Heart right ventricle (tissue), 16 donors: ENCODE data around the gene CMBL. TPM values are rescaled to one million over a fixed set of nuclear protein-coding genes. Genes with fewer than 3 reads are reported as not detected.

Experiments used
- ATAC-seq, 8 donors: fragments of 200-7000 bp; cut with Tn5 transposase; one replicate each; pipeline ENCODE4 v1.9.1; 2020; ENCODE audit warnings: mild to moderate bottlenecking in 8 of 8, moderate library complexity in 8 of 8, moderate number of reproducible peaks in 1 of 8
- DNase-seq, 2 donors: peaks; one replicate each; pipeline ENCODE4 v3.0.0-alpha.2; 2020
- H3K27ac ChIP-seq, 10 donors: fragments of 200-600 bp; sonication (generic) in 2 of 10; one replicate each; pipeline versions ENCODE4 v1.5.0 to v1.8.0; 2020 to 2022; ENCODE audit warnings: mild to moderate bottlenecking in 3 of 10
- H3K27me3 ChIP-seq, 7 donors: fragments of 200-600 bp; one replicate each; pipeline ENCODE4 v1.8.0; 2021 to 2022; ENCODE audit warnings: mild to moderate bottlenecking in 2 of 7
- H3K36me3 ChIP-seq, 9 donors: fragments of 200-600 bp; sonication (generic) in 1 of 9; one replicate each; pipeline versions ENCODE4 v1.5.0 to v1.8.0; 2020 to 2022; ENCODE audit warnings: mild to moderate bottlenecking in 2 of 9
- H3K4me1 ChIP-seq, 9 donors: fragments of 200-600 bp; sonication (generic) in 1 of 9; one replicate each; pipeline versions ENCODE4 v1.5.0 to v1.8.0; 2020 to 2022; ENCODE audit warnings: mild to moderate bottlenecking in 4 of 9
- H3K4me3 ChIP-seq, 10 donors: fragments of 200-600 bp; sonication (generic) in 2 of 10; one replicate each; pipeline versions ENCODE4 v1.5.0 to v1.8.0; 2020 to 2022; ENCODE audit warnings: mild to moderate bottlenecking in 7 of 10, moderate library complexity in 2 of 10
- H3K9me3 ChIP-seq, 11 donors: fragments of 200-600 bp in 10 of 11; sonication (generic) in 2 of 11; one replicate each; pipeline versions ENCODE4 v1.5.0 to v1.8.0; 2013 to 2022; ENCODE audit warnings: mild to moderate bottlenecking in 2 of 11, control low read depth in 1 of 11, moderate library complexity in 1 of 11
- WGBS, 2 donors: extraction: QIAGEN DNeasy Blood & Tissue Kit; methylation state at CpG; one replicate each; pipeline ENCODE4 v1.1.7; 2013; ENCODE audit warnings: inconsistent platforms in 1 of 2; 5-methylcytosine and 5-hydroxymethylcytosine counted together
- intact Hi-C, 10 donors: fragments of 100-400 bp; cut with DNase I; formaldehyde crosslinking; loops; one replicate each; pipeline versions ENCODE4 v1.11.1 to v1.14.2; 2022
- polyA plus RNA-seq, 2 donors: library from polyadenylated mRNA; stranded (reverse); fragments of 200-250 nt; gene quantifications; one replicate each; pipeline ENCODE4 v1.2.3, GENCODE V29; 2013
- total RNA-seq, 10 donors: library from RNA; stranded (reverse); fragmentation: NEBNext Ultra II Directional in 3 of 10; extraction: Animal tissue kit (Norgen Biotek cat#: 25700) in 3 of 10; gene quantifications; one replicate each; pipeline versions ENCODE4 v1.2.1 to v1.2.4, GENCODE V29; 2021 to 2023
- TF ChIP-seq, protein P1 (sequence below), 9 donors: fragments of 200-600 bp; sonication (generic) in 2 of 9; IDR thresholded peaks; one replicate each; pipeline versions ENCODE4 v1.5.0 to v1.8.0; 2021 to 2022; ENCODE audit warnings: antibody characterized with exemption in 9 of 9, mild to moderate bottlenecking in 5 of 9, moderate library complexity in 1 of 9
- donor health status: Arrhythmogenic right ventricular cardiomyopathy.
- donor health status: ischemic (EF 13 %, LVEDD 7.1; RV severe dilation, severe dysfunction).
- donor health status: healthy with polysubstance abuse.
- donor health status: DM: no; HTN: yes; CAD: no.
- donor health status: DM: no; HTN: no; CAD: no.
- donor health status: ischemic (EF 25% LVEDD 6.9; RV normal size, moderate dysfunction).
- donor health status: ischemic (EF 25% LVEDD 5.7; RV mildly dilated, moderate dysfunction).
- donor health status: healthy.
- donor health status: DM: yes; HTN: yes; CAD: no.
- donor health status: Ischemic cardiomyopathy.
- donor health status: ischemic (EF 35%, LVEDD 5.7; RV mildly dilated, moderate dysfunction).
- donor health status: nonischemic (EF 11% LVEDD 7.7; RV severe dilation, severe dysfunction).
- donor health status: DM: yes; HTN: yes; CAD: no.
- donor health status: PGD.
- donor health status: ischemic (EF 29% LVEDD 5.4; RV normal size, mild dysfunction).
- donor health status: nonischemic (EF 23%, LVEDD 6.1; RV moderate dilation, normal function).

The CMBL gene
- total and polyA plus RNA-seq, 12 donors, result 12.0 to 53.4 (median 40.7) TPM

DNA sequence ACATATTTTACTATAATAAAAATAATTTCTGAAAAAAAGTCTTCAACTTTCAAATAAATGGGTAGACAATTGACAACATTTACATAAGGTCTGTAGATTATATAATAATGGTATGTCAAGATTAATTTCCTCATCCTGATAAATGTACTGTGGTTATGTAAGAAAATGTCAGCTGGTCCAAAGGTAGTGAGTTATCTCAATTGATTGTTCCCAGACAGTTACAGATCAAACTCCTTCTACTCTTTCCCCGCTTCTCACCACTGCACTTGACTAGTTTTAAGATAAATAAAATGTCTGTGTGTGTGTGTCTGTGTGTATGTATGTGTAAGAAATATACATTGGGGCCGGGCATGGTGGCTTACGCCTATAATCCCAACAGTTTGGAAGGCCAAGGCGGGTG lies 29.4 kb upstream of the CMBL start:
- H3K9me3 ChIP-seq, result no peaks in the 10 kb centered on the region
- H3K36me3 ChIP-seq, result no peaks in the 10 kb centered on the region
- peaks cover 0 to 33% (median 15%) of the 10 kb centered on the region in 9 donors for H3K4me1 ChIP-seq
- no peak overlapping the region for H3K27ac ChIP-seq
- H3K27me3 ChIP-seq, result peaks cover 0 to 27% (median 13%) of the 10 kb centered on the region in 7 donors
- DNase-seq, result no peak
- TF ChIP-seq, protein P1, sequence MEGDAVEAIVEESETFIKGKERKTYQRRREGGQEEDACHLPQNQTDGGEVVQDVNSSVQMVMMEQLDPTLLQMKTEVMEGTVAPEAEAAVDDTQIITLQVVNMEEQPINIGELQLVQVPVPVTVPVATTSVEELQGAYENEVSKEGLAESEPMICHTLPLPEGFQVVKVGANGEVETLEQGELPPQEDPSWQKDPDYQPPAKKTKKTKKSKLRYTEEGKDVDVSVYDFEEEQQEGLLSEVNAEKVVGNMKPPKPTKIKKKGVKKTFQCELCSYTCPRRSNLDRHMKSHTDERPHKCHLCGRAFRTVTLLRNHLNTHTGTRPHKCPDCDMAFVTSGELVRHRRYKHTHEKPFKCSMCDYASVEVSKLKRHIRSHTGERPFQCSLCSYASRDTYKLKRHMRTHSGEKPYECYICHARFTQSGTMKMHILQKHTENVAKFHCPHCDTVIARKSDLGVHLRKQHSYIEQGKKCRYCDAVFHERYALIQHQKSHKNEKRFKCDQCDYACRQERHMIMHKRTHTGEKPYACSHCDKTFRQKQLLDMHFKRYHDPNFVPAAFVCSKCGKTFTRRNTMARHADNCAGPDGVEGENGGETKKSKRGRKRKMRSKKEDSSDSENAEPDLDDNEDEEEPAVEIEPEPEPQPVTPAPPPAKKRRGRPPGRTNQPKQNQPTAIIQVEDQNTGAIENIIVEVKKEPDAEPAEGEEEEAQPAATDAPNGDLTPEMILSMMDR (IDR thresholded peaks at IDR 0.05), result no peak
- intact Hi-C loops, result loop anchor here in 1 of 10 donors (10.0 kb wide), 1 partner anchor 52 kb away; no protein-coding TSS in a partner anchor
- H3K4me3 ChIP-seq, result no peak overlapping the region
- 97 to 100% methylated on average over 4 of the region's 4 CpGs for WGBS, 2 donors
- no peak for ATAC-seq

GRCh38 chr5:10335711-10336470 lies 28.2 kb upstream of the CMBL start:
- no peaks in the 10 kb centered on the region for H3K36me3 ChIP-seq
- TF ChIP-seq, protein P1 (IDR thresholded peaks at IDR 0.05), result no peak
- H3K9me3 ChIP-seq, result no peaks in the 10 kb centered on the region
- peak overlapping the region in 6 of 10 donors; percentile 36 to 61 (median 50) for H3K27ac ChIP-seq
- no peak for ATAC-seq
- H3K4me1 ChIP-seq, result peaks cover 6 to 45% (median 27%) of the 10 kb centered on the region in 9 donors
- H3K27me3 ChIP-seq, result peaks cover 0 to 34% (median 13%) of the 10 kb centered on the region in 7 donors
- peak in 1 of 2 donors; percentile 22 for DNase-seq
- no peak overlapping the region for H3K4me3 ChIP-seq
- intact Hi-C loops, result loop anchor here in 1 of 10 donors (10.0 kb wide), 1 partner anchor 51 kb away; no protein-coding TSS in a partner anchor
- 70 to 77% methylated on average over 14 of the region's 14 CpGs for WGBS, 2 donors

DNA sequence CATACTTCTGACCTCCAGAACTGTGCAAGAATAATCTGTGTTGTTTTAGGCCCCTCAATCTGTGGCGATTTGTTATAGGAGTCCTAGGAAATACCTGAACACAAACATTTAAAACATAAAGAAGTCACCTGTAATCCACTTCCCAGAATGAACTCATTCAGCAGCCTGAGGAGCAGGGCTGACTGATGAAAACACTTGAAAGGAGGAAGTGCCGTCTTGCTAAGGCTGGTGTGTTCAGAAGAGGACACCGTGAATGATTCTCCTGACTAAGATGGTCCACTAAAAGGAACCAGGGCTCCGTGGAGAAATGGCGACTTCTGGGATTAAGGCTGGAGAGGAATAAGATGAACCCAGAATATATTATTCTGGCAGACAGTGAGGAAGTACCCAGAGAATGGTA lies 27.1 kb upstream of the CMBL start:
- TF ChIP-seq, protein P1 (IDR thresholded peaks at IDR 0.05), result no peak
- intact Hi-C loops, result loop anchor here in 1 of 10 donors (10.0 kb wide), 1 partner anchor 50 kb away; no protein-coding TSS in a partner anchor
- ATAC-seq (no peak), DNase-seq (no peak)
- 90 to 91% methylated on average over 5 of the region's 5 CpGs for WGBS, 2 donors
- peaks cover 0 to 34% (median 13%) of the 10 kb centered on the region in 7 donors for H3K27me3 ChIP-seq
- H3K4me3 ChIP-seq, result no peak overlapping the region
- H3K36me3 ChIP-seq, result no peaks in the 10 kb centered on the region
- H3K27ac ChIP-seq, result no peak overlapping the region
- H3K9me3 ChIP-seq, result no peaks in the 10 kb centered on the region
- peaks cover 10 to 56% (median 37%) of the 10 kb centered on the region in 9 donors for H3K4me1 ChIP-seq

DNA sequence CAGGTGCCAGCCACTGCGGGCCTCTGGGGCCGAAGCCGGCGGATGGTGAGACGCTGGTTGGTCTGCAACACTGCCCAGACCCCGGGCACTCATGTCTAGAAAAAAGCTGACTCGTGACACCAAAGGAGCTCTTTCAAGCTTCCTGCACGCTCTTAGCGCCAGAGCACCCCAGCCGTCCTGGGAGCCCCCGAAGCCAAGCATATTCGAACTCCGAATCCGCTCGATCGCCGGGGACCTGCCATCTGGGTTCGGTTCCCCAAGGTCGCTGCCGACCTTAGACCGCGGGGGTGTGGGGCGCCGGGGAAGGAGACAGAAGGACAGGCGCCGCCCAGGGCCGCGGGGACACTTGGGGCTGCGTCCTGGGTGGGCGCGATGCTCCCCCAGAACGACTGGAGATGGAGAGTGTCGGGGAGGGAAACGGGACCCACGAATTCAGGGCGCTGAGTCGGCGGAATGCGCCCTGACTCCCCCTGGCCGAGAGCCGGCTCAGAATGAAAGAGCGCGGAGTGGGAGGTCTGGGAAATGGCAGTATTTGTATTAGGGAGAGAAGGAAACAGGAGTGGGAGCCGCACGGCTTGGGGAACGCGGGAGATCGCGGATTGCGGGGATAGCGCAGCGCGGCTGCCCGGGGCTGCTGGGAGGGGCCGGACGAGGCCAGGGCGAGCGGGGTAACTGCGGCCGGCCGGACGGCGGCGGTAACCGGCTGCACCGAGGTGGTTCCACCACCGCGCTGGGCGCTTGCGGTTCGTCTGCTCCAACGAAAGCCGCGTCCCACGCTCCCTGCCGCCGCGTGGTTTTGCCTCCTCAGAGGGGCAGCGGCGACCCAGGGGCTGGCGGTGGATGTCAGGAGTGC lies 25.7 kb upstream of the CMBL start:
- Histone ChIP-seq H3K9me3 (no peaks in the 10 kb centered on the region), H3K4me3 (peak overlapping the region; percentile 26 to 86 (median 60)), H3K36me3 (no peaks in the 10 kb centered on the region), H3K27ac (peak overlapping the region; percentile 46 to 90 (median 82)), H3K27me3 (peaks cover 0 to 34% (median 13%) of the 10 kb centered on the region in 7 donors), H3K4me1 (peaks cover 10 to 65% (median 45%) of the 10 kb centered on the region in 9 donors)
- DNase-seq, result peak in 1 of 2 donors; percentile 59
- 2 to 3% methylated on average over 81 of the region's 81 CpGs for WGBS, 2 donors
- TF ChIP-seq, protein P1 (IDR thresholded peaks at IDR 0.05), result peak in 6 of 9 donors; percentile 7 to 45 (median 26)
- ATAC-seq, result peak; percentile 54 to 72 (median 63)
- intact Hi-C loops, result loop anchor here in 2 of 10 donors (2.0 to 10.0 kb wide), 2 partner anchors 31 to 49 kb away; no protein-coding TSS in a partner anchor
